ENCODE results near the gene C2CD3.

C2CD3 gene

GRCh38 chr11:74020539-74020938, 150.3 kb downstream of the C2CD3 start:
- DNase-seq (ENCODE audit: low read depth): no peak

DNA sequence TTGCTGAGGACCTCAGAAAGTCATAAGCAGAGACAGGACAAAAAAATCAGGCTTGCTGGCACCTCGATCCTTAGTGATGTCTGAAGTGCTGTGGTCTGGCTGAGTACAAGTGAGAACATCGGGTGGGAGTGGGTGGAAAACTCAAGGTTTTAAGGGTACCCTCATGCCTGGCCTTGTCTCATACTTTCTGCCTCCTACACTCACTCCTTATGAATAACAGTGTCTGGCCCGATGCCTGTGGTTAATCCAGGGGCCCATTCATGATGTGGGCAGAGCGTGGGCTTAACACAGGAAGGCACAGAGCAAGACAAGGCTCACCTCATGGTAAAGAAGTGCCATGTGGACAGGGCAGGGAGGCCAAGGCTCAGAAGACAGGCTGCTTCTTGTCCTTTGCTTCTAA, 150.9 kb downstream of the C2CD3 start:
- DNase-seq (ENCODE audit: low read depth): no peak

- DNase-seq (ENCODE audit: low read depth): no peak
Observed at GRCh38 chr11:74019104-74019738, 151.6 kb downstream of the C2CD3 start.

GRCh38 chr11:74018331-74019005, 152.3 kb downstream of the C2CD3 start:
- no peak for DNase-seq (ENCODE audit: low read depth)

GRCh38 chr11:74017631-74018030, 153.2 kb downstream of the C2CD3 start:
- DNase-seq (ENCODE audit: low read depth): no peak

DNA sequence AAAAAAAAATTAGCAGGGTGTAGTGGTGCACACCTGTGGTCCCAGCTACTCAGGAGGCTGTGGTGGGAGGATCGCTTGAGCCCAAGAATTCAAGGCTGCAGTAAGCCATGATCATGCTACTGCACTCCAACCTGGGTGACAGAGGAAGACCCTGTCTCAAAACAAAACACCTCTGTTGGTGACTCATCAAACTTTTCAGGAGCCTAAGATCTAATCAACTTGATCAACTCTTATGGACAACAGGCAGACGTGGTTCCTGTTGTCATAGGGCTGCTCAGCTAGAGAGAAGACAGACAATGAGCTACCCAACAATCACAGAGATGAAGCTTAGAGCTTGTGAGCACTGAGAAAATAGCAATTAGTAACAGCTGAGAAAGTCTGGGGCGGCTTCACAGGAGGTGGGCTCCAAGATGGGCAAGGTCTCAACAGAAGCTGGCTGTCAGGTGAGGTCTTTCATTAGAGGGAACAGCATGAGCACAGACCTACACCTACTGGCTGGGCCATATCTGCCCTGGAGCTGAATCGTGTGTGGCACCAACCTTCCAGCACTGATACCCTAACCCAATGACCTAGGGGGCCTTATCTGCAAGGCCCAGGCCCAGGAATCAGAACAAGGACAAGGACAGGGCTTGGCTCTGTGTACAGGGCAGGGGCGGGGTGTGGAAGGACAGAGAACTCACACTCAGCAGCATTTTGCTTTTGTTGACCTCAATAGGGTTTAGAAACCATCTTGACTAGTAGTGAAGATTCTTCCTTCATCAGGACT, 154.7 kb downstream of the C2CD3 start:
- DNase-seq (ENCODE audit: low read depth): no peak

- no peak for DNase-seq (ENCODE audit: low read depth)
Observed at GRCh38 chr11:74014880-74015279, 155.9 kb downstream of the C2CD3 start.

- DNase-seq (ENCODE audit: low read depth): no peak
Observed at GRCh38 chr11:74013141-74013540, 157.7 kb downstream of the C2CD3 start.

DNA sequence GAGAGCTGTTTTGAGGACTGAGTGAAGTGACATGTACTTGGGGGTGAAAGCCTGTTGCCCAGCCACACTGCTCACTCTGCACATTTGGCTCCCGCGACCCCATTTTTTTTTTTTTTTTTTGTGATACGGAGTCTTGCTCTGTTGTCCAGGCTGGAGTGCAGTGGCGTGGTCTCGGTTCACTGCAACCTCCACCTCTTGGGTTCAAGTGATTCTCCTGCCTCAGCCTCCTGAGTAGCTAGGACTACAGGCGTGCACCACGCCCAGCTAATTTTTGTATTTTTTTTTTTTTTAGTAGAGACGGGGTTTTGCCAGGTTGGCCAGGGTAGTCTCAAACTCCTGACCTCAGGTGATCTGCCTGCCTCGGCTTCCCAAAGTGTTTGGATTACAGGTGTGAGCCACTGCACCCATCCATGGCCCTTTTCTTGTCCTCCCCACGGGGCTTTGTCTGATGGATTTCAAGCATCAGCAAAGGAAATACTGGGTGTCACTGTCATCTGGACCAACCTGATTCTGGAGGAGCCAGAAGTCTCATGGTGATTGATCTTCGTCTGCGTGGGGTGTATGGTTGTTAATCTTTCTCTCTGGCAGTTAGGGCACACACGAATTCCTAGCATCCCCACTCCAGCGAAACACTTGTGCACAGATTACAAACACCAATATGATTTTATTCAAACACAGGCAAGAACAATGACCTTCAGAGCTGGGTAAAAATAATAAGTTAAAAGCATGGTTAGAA, 158.6 kb downstream of the C2CD3 start:
- no peak for DNase-seq (ENCODE audit: low read depth)

DNA sequence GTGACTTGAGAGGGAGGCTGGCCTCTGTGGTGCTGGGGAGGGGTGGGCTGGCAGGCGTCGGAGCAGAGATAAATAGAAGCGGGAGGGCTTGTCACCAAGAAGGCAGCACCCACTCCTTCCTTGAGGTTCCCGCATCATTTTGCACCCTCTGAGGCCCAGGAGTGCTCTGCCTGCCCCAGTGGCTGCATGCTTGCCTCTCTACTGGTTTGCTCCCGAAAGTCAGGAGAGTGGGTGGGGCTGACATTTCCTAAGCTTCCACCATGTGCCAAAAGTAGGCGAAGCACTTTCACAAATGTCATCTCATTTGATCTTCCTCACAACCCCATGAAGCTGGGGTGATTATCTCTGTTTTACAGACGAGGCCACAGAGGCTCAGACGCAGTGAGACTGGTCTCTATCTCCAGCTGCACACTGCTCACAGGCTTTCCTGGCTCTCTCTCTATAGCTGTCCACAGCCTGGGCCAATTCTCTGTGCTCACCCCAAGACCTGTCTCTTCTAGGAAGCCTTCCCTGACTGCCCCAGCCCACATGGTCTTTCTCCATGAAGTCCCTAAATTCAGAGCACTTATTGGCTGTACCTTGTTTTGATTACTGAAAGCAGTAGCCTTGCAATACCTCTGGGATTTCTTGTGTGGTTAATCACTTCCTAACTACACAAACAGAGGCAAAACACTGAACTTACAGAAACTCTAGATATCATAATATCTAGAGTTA, 159.3 kb downstream of the C2CD3 start:
- no peak for DNase-seq (ENCODE audit: low read depth)

GRCh38 chr11:74010306-74011300, 160.2 kb downstream of the C2CD3 start:
- no peak for DNase-seq (ENCODE audit: low read depth)

GRCh38 chr11:74009675-74010305, 161.0 kb downstream of the C2CD3 start:
- DNase-seq (ENCODE audit: low read depth): no peak

- DNase-seq (ENCODE audit: low read depth): no peak
Observed at GRCh38 chr11:74009230-74009547, 161.6 kb downstream of the C2CD3 start.

- DNase-seq (ENCODE audit: low read depth): no peak
Observed at GRCh38 chr11:74008373-74009229, 162.2 kb downstream of the C2CD3 start, which contains the start of gene UCP3. TSS of gene UCP3 (minus strand) at chr11:74009085. CDS start at chr11:74007042, 2,043 bp downstream.

DNA sequence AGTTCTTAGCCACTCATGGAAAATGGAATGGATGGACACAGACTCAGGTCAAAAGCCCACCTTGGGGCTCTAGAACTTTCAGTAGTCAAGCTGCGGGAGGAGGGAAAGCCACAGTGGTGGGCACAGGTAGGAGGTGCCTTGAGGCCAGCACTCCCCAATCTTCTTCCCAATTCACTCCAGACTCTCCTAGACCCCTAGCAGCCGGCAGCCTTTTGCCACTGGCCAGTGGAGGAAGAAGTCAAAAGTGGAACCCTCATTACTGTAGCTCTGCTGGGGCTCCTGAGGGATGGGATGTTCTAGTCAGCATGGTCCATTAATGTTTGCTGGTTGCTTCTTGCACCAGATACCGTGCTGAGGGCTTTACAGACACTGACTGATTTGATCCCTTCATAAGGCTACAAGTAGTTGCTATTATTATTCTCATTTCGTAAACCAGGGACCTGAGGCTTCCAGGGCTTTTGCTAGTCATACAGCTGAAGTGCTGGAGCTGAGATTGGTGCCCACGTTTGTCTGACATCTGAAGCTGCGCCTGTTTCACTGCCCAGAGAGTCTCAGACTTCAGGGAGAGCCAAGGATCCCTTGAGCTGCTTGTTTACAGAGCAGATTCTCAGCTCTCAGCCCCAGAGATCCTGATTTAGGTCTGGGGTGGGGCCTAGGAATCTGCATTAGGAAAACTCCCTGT, 163.0 kb downstream of the C2CD3 start:
- DNase-seq (ENCODE audit: low read depth): no peak

GRCh38 chr11:74006743-74007304, 164.0 kb downstream of the C2CD3 start:
- no peak for DNase-seq (ENCODE audit: low read depth)

DNA sequence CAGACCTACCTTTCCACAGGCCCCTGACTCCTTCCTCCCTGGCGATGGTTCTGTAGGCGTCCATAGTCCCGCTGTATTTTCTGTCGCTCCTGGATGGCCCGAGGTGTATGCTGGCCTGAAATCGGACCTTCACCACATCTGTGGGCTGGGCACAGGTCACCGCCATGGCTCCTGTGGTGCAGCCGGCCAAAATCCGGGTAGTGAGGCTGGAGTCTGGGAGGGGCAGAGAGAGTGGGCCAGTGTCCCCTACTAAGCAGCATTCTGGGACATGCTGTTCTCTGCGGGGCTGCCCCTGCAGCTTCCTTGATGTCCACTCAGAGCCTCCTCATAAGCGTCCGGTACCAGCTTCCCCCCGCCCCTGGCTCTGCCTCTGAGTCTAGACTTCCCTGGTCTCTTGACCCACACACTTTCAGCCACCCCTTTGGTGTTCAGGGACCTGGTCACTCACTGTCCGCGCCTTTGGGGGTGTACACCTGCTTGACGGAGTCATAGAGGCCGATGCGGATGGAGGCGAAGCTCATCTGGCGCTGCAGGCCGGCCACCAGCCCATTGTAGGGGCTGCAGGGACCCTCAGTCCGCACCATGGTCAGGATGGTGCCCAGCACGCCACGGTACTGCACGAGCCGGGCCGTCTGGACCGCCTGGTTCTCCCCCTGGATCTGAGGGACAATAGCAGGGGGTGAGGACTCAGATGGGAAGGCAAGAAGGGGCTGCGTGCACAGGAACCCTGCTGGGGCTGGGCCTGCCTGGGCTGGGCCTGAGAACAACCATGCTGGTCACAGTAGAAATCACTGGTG, 164.9 kb downstream of the C2CD3 start:
- DNase-seq (ENCODE audit: low read depth): no peak
